ENCODE results near the gene DRP2.
"Not testable (repeated sequence)": the region's sequence is repeated elsewhere in the genome, so short reads cannot be mapped to it uniquely, and the experiment has no call there.

DRP2 gene

GRCh38 chrX:101241531-101241930 lies 21.9 kb downstream of the DRP2 start:
- DNase-seq (ENCODE audit: low read depth) = no peak

- no peak for DNase-seq (ENCODE audit: low read depth)
These were observed 33.0 kb downstream of the DRP2 start for GRCh38 chrX:101252634-101253033.

GRCh38 chrX:101257448-101258258 lies 38.1 kb downstream of the DRP2 start:
- no peak for DNase-seq (ENCODE audit: low read depth)

- DNase-seq (ENCODE audit: low read depth) = no peak
These were observed 38.6 kb downstream of the DRP2 start for GRCh38 chrX:101258259-101258581.

GRCh38 chrX:101260435-101260834 lies 40.8 kb downstream of the DRP2 start:
- no peak for DNase-seq (ENCODE audit: low read depth)

GRCh38 chrX:101262590-101262989 lies 43.0 kb downstream of the DRP2 start:
- no peak for DNase-seq (ENCODE audit: low read depth)

GRCh38 chrX:101263766-101264165 lies 44.2 kb downstream of the DRP2 start:
- DNase-seq (ENCODE audit: low read depth) = no peak

- DNase-seq (ENCODE audit: low read depth) = no peak
These were observed 46.4 kb downstream of the DRP2 start for GRCh38 chrX:101265869-101266428.

- DNase-seq (ENCODE audit: low read depth) = no peak
These were observed 54.6 kb downstream of the DRP2 start for GRCh38 chrX:101274198-101274597.

GRCh38 chrX:101276238-101276637 lies 56.7 kb downstream of the DRP2 start:
- DNase-seq (ENCODE audit: low read depth) = no peak

- DNase-seq (ENCODE audit: low read depth) = peak; percentile 0
These were observed 67.8 kb downstream of the DRP2 start for GRCh38 chrX:101287402-101287801.

GRCh38 chrX:101290957-101291603 lies 71.5 kb downstream of the DRP2 start, which contains the start of gene TAF7L:
TSS of gene TAF7L (minus strand) at chrX:101291334. CDS start at chrX:101287543, 3,791 bp downstream.
- no peak for DNase-seq (ENCODE audit: low read depth)

GRCh38 chrX:101295603-101296002 lies 76.0 kb downstream of the DRP2 start:
- DNase-seq (ENCODE audit: low read depth) = not testable (repeated sequence)

GRCh38 chrX:101303790-101304189 lies 84.2 kb downstream of the DRP2 start:
- DNase-seq (ENCODE audit: low read depth) = no peak
